K562 (cell line): Measurements from ENCODE around the gene SGK1. TPM values are rescaled to one million over a fixed set of nuclear protein-coding genes. Genes with fewer than 3 reads are reported as not detected.
A peak's percentile ranks its signal among the peaks of the same experiment; 100 is the strongest.

ENCODE experiments used
- C11orf30 ChIP-seq: fragments of 450-650 bp; IDR thresholded peaks from 2 replicates; pipeline ENCODE4 v1.6.1; 2016; ENCODE audit warnings: low read depth, mild to moderate bottlenecking
- EZH2 ChIP-seq: IDR thresholded peaks from 2 replicates; pipeline ENCODE4 v1.6.1; 2012; ENCODE audit warnings: low read depth, mild to moderate bottlenecking, inconsistent platforms, low read length, borderline replicate concordance
- L3MBTL2 ChIP-seq: fragments of 450-650 bp; IDR thresholded peaks from 2 replicates; pipeline ENCODE4 v1.6.1; 2016; ENCODE audit warnings: mild to moderate bottlenecking, moderate library complexity
- MAFF ChIP-seq: IDR thresholded peaks from 2 replicates; pipeline ENCODE4 v1.6.1; 2012; ENCODE audit warnings: low read length, improper control_type of control experiment
- MTA2 ChIP-seq: fragments of 450-650 bp; IDR thresholded peaks from 2 replicates; pipeline ENCODE4 v1.6.1; 2016; ENCODE audit warnings: low read depth
- NFE2 ChIP-seq: IDR thresholded peaks from 2 replicates; pipeline ENCODE4 v1.6.1; 2014; ENCODE audit warnings: antibody characterized with exemption, low read depth
- SNAPC5 ChIP-seq: fragments of 250-450 bp; sonication (Bioruptor Pico); IDR thresholded peaks from 2 replicates; pipeline ENCODE4 v1.8.0; 2021; ENCODE audit warnings: moderate library complexity, mild to moderate bottlenecking, inconsistent platforms
- SNIP1 ChIP-seq: fragments of 450-650 bp; IDR thresholded peaks from 2 replicates; pipeline ENCODE4 v1.7.1; 2017; ENCODE audit warnings: low read depth, mild to moderate bottlenecking
- ZNF316 ChIP-seq: fragments of 450-650 bp; IDR thresholded peaks from 2 replicates; pipeline ENCODE4 v1.6.1; 2016
- ZNF785 ChIP-seq: fragments of 250-450 bp; sonication (Bioruptor Pico); IDR thresholded peaks from 2 replicates; pipeline ENCODE4 v1.4.0; 2020; ENCODE audit warnings: mild to moderate bottlenecking
- polyA plus RNA-seq, 8 experiments: library from polyadenylated mRNA; depleted of rRNA in 4 of 8; stranded (reverse) in 5 of 8; unstranded in 3 of 8; fragments of >200 nt; fragmentation: Nextera tagmentation in 2 of 8; fragmentation: Illumina TruSeq in 1 of 8; extraction: Ambion mirVana in 2 of 8; extraction: Trizol in 1 of 8; gene quantifications; 2 replicates each; pipeline versions ENCODE4 v1.2.1 to v1.2.3, GENCODE V29; 2011 to 2014; ENCODE audit warnings: inconsistent platforms in 1 of 8, missing spikeins in 1 of 8
- total RNA-seq, 7 experiments: library from RNA; depleted of rRNA in 6 of 7; stranded (reverse); fragments of >200 nt in 6 of 7; fragmentation: Illumina TruSeq in 2 of 7; extraction: Trizol in 2 of 7; gene quantifications; 2 replicates each; pipeline versions ENCODE4 v1.2.1 to v1.2.3, GENCODE V29; 2011 to 2021; ENCODE audit warnings: low replicate concordance in 1 of 7
- TF ChIP-seq, protein P1 (sequence below): fragments of 450-650 bp; IDR thresholded peaks from 2 replicates; pipeline ENCODE4 v1.6.1; 2016; ENCODE audit warnings: mild to moderate bottlenecking, moderate library complexity

SGK1 gene
- total and polyA plus RNA-seq, 9 of the 15 experiments (the other 6 are each of a cell fraction or from before 2014, with no cell fraction given), result 3.5 to 7.2 (median 3.9) TPM

- TF ChIP-seq, protein P1, sequence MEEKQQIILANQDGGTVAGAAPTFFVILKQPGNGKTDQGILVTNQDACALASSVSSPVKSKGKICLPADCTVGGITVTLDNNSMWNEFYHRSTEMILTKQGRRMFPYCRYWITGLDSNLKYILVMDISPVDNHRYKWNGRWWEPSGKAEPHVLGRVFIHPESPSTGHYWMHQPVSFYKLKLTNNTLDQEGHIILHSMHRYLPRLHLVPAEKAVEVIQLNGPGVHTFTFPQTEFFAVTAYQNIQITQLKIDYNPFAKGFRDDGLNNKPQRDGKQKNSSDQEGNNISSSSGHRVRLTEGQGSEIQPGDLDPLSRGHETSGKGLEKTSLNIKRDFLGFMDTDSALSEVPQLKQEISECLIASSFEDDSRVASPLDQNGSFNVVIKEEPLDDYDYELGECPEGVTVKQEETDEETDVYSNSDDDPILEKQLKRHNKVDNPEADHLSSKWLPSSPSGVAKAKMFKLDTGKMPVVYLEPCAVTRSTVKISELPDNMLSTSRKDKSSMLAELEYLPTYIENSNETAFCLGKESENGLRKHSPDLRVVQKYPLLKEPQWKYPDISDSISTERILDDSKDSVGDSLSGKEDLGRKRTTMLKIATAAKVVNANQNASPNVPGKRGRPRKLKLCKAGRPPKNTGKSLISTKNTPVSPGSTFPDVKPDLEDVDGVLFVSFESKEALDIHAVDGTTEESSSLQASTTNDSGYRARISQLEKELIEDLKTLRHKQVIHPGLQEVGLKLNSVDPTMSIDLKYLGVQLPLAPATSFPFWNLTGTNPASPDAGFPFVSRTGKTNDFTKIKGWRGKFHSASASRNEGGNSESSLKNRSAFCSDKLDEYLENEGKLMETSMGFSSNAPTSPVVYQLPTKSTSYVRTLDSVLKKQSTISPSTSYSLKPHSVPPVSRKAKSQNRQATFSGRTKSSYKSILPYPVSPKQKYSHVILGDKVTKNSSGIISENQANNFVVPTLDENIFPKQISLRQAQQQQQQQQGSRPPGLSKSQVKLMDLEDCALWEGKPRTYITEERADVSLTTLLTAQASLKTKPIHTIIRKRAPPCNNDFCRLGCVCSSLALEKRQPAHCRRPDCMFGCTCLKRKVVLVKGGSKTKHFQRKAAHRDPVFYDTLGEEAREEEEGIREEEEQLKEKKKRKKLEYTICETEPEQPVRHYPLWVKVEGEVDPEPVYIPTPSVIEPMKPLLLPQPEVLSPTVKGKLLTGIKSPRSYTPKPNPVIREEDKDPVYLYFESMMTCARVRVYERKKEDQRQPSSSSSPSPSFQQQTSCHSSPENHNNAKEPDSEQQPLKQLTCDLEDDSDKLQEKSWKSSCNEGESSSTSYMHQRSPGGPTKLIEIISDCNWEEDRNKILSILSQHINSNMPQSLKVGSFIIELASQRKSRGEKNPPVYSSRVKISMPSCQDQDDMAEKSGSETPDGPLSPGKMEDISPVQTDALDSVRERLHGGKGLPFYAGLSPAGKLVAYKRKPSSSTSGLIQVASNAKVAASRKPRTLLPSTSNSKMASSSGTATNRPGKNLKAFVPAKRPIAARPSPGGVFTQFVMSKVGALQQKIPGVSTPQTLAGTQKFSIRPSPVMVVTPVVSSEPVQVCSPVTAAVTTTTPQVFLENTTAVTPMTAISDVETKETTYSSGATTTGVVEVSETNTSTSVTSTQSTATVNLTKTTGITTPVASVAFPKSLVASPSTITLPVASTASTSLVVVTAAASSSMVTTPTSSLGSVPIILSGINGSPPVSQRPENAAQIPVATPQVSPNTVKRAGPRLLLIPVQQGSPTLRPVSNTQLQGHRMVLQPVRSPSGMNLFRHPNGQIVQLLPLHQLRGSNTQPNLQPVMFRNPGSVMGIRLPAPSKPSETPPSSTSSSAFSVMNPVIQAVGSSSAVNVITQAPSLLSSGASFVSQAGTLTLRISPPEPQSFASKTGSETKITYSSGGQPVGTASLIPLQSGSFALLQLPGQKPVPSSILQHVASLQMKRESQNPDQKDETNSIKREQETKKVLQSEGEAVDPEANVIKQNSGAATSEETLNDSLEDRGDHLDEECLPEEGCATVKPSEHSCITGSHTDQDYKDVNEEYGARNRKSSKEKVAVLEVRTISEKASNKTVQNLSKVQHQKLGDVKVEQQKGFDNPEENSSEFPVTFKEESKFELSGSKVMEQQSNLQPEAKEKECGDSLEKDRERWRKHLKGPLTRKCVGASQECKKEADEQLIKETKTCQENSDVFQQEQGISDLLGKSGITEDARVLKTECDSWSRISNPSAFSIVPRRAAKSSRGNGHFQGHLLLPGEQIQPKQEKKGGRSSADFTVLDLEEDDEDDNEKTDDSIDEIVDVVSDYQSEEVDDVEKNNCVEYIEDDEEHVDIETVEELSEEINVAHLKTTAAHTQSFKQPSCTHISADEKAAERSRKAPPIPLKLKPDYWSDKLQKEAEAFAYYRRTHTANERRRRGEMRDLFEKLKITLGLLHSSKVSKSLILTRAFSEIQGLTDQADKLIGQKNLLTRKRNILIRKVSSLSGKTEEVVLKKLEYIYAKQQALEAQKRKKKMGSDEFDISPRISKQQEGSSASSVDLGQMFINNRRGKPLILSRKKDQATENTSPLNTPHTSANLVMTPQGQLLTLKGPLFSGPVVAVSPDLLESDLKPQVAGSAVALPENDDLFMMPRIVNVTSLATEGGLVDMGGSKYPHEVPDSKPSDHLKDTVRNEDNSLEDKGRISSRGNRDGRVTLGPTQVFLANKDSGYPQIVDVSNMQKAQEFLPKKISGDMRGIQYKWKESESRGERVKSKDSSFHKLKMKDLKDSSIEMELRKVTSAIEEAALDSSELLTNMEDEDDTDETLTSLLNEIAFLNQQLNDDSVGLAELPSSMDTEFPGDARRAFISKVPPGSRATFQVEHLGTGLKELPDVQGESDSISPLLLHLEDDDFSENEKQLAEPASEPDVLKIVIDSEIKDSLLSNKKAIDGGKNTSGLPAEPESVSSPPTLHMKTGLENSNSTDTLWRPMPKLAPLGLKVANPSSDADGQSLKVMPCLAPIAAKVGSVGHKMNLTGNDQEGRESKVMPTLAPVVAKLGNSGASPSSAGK, result peak; percentile 51
- TF ChIP-seq SNIP1 (no peak), NFE2 (peak; percentile 69), ZNF316 (peak; percentile 95), MAFF (peak; percentile 74), C11orf30 (peak; percentile 93), EZH2 (no peak), MTA2 (0 out of 2 replicates have a peak, but pooled peaks have one; percentile 7), L3MBTL2 (peak; percentile 55; the same call in 1 of the 2 replicates), SNAPC5 (CRISPR knock-in tag) (no peak), ZNF785 (no peak)
These were observed 64.2 kb downstream of the SGK1 start (continued) for GRCh38 chr6:134253681-134254080.
